Stimulated activated CD4-positive, alpha-beta T cell treated with anti-CD3 and anti-CD28 coated beads, Interleukin-1b, Interleukin-23, amount 100 ng/mL, for 1 hour (primary cell): ENCODE measurements around the gene MTM1.

Source experiments
- DNase-seq, 2 donors: peaks; one replicate each; pipeline ENCODE4 v3.0.0-alpha.2; 2020; ENCODE audit warnings: low read depth in 2 of 2

Gene MTM1

GRCh38 chrX:150548684-150549083 lies 19.7 kb upstream of the MTM1 start:
- DNase-seq = no peak

- DNase-seq = no peak
Observed at GRCh38 chrX:150551963-150552362, 16.5 kb upstream of the MTM1 start.

GRCh38 chrX:150558424-150558823 lies 10.0 kb upstream of the MTM1 start:
- no peak for DNase-seq

- DNase-seq = no peak
Observed at GRCh38 chrX:150564838-150565237, 3.6 kb upstream of the MTM1 start.

GRCh38 chrX:150565551-150565950 lies 2.9 kb upstream of the MTM1 start:
- DNase-seq = no peak

GRCh38 chrX:150566734-150567182 lies 1.7 kb upstream of the MTM1 start:
- DNase-seq = no peak

GRCh38 chrX:150567645-150568319 lies 639 bp upstream of the MTM1 start:
- DNase-seq = no peak

- DNase-seq = no peak
Observed at GRCh38 chrX:150569155-150569477, 695 bp downstream of the MTM1 start.

- no peak for DNase-seq
Observed at GRCh38 chrX:150570512-150570911, 2.1 kb downstream of the MTM1 start.

GRCh38 chrX:150572206-150572605 lies 3.8 kb downstream of the MTM1 start:
- DNase-seq = no peak

GRCh38 chrX:150573106-150573505 lies 4.7 kb downstream of the MTM1 start:
- no peak for DNase-seq

- no peak for DNase-seq
Observed at GRCh38 chrX:150573702-150574101, 5.3 kb downstream of the MTM1 start.

- DNase-seq = no peak
Observed at GRCh38 chrX:150574559-150575418, 6.4 kb downstream of the MTM1 start.

GRCh38 chrX:150575419-150575814 lies 7.0 kb downstream of the MTM1 start:
- peak in 1 of 2 donors; percentile 20 for DNase-seq

GRCh38 chrX:150577174-150577573 lies 8.8 kb downstream of the MTM1 start:
- DNase-seq = no peak

- DNase-seq = no peak
Observed at GRCh38 chrX:150581093-150581775, 12.8 kb downstream of the MTM1 start.

GRCh38 chrX:150582338-150582948 lies 14.0 kb downstream of the MTM1 start:
- DNase-seq = no peak

- DNase-seq = peak in 1 of 2 donors; percentile 27
Observed at GRCh38 chrX:150587585-150588503, 19.4 kb downstream of the MTM1 start.

GRCh38 chrX:150594584-150594983 lies 26.2 kb downstream of the MTM1 start:
- no peak for DNase-seq

- no peak for DNase-seq
Observed at GRCh38 chrX:150599226-150599625, 30.8 kb downstream of the MTM1 start.

GRCh38 chrX:150602296-150602695 lies 33.9 kb downstream of the MTM1 start:
- DNase-seq = no peak
